Measurements from ENCODE around the gene TPST1.
"Not testable (repeated sequence)": the region's sequence is repeated elsewhere in the genome, so short reads cannot be mapped to it uniquely, and the experiment has no call there.

Gene TPST1

DNA sequence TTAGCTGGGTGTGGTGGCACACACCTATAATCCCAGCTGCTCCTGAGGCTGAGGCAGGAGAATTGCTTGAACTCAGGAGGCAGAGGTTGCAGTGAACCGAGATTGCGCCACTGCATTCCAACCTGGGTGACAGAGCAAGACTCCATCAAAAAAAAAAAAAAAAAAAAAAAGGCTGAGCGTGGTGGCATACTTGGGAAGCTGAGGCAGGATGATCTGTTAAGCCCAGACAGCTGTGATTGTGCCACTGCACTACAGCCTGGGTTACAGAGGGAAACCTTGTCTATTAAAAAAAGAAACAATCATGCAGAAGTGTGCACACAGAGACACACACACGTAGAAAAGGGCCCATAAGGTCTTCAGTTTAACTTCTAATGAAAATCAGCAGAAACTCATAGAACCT lies 150.6 kb downstream of the TPST1 start:
- no peak overlapping the region for H3K4me3 ChIP-seq (ENCODE audit: low read depth, low read length)
- TF ChIP-seq, protein P1, sequence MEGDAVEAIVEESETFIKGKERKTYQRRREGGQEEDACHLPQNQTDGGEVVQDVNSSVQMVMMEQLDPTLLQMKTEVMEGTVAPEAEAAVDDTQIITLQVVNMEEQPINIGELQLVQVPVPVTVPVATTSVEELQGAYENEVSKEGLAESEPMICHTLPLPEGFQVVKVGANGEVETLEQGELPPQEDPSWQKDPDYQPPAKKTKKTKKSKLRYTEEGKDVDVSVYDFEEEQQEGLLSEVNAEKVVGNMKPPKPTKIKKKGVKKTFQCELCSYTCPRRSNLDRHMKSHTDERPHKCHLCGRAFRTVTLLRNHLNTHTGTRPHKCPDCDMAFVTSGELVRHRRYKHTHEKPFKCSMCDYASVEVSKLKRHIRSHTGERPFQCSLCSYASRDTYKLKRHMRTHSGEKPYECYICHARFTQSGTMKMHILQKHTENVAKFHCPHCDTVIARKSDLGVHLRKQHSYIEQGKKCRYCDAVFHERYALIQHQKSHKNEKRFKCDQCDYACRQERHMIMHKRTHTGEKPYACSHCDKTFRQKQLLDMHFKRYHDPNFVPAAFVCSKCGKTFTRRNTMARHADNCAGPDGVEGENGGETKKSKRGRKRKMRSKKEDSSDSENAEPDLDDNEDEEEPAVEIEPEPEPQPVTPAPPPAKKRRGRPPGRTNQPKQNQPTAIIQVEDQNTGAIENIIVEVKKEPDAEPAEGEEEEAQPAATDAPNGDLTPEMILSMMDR (IDR thresholded peaks at IDR 0.05; ENCODE audit: control insufficient read depth, extremely low read depth, insufficient read depth): no peak

DNA sequence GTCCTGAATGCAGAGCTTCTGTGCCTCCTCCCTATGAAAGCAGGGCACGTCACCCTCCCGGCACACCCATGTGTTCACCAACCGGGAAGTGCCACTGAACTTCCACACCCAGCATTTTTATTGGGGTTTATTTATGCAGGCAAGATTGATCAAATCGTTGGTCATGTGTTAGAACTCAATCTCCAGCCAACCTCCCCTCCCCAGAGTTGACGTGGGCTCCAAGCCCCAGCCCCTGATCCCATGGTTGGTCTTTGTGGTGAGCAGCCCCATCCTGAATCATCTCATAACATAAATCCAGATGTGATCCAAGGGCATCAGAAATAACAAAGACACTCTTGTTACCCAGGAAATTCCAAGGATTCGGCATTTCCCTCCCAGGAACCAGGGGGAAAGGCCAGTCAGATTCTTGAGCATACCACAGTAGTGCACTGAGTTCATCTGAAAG lies 151.2 kb downstream of the TPST1 start:
- TF ChIP-seq, protein P1 (IDR thresholded peaks at IDR 0.05; ENCODE audit: control insufficient read depth, extremely low read depth, insufficient read depth): no peak
- DNase-seq (ENCODE audit: low read depth): no peak
- H3K4me3 ChIP-seq (ENCODE audit: low read depth, low read length): no peak overlapping the region

More for the DNA sequence above, 150.6 kb downstream of the TPST1 start:
- DNase-seq (ENCODE audit: low read depth): no peak

- TF ChIP-seq, protein P1 (IDR thresholded peaks at IDR 0.05; ENCODE audit: control insufficient read depth, extremely low read depth, insufficient read depth): no peak
- no peak overlapping the region for H3K4me3 ChIP-seq (ENCODE audit: low read depth, low read length)
Observed at GRCh38 chr7:66357087-66357486, 152.0 kb downstream of the TPST1 start.

GRCh38 chr7:66359656-66360211 lies 154.6 kb downstream of the TPST1 start:
- TF ChIP-seq, protein P1 (IDR thresholded peaks at IDR 0.05; ENCODE audit: control insufficient read depth, extremely low read depth, insufficient read depth): no peak
- DNase-seq (ENCODE audit: low read depth): no peak
- no peak overlapping the region for H3K4me3 ChIP-seq (ENCODE audit: low read depth, low read length)

More at GRCh38 chr7:66357087-66357486, 152.0 kb downstream of the TPST1 start:
- DNase-seq (ENCODE audit: low read depth): no peak

DNA sequence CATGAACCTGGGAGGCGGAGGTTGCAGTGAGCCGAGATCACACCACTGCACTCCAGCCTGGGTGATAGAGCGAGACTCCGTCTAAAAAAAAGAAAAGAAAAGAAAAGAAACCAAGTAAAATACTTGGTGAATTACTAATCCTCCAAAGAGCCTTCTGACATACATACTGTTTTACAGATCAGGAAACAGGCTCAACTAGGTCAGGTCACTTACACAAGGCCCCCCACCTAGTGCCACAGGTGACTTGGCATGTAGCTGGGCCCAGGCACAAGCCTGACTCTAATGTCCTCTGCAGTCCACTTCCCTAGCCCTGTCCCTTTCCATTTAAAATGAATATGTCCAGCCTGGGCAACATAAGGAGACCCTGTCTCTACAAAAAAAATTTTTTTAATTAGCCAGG lies 157.0 kb downstream of the TPST1 start:
- TF ChIP-seq, protein P1 (IDR thresholded peaks at IDR 0.05; ENCODE audit: control insufficient read depth, extremely low read depth, insufficient read depth): no peak
- DNase-seq (ENCODE audit: low read depth): no peak
- no peak overlapping the region for H3K4me3 ChIP-seq (ENCODE audit: low read depth, low read length)

- TF ChIP-seq, protein P1 (IDR thresholded peaks at IDR 0.05; ENCODE audit: control insufficient read depth, extremely low read depth, insufficient read depth): no peak
- no peak for DNase-seq (ENCODE audit: low read depth)
- no peak overlapping the region for H3K4me3 ChIP-seq (ENCODE audit: low read depth, low read length)
Observed at GRCh38 chr7:66363635-66364034, 158.5 kb downstream of the TPST1 start.

- not testable (repeated sequence) for DNase-seq (ENCODE audit: low read depth); H3K4me3 ChIP-seq (ENCODE audit: low read depth, low read length)
Observed at GRCh38 chr7:66365031-66365430, 159.9 kb downstream of the TPST1 start.
